ENCODE measurements around the gene NUDT13. TPM values are rescaled to one million over a fixed set of nuclear protein-coding genes. Genes with fewer than 3 reads are reported as not detected.

NUDT13 gene
- total RNA-seq, 2 experiments from 2014 or later, result 1.2 TPM

GRCh38 chr10:73156054-73156453 is 45.8 kb downstream of the NUDT13 start:
- DNase-seq (no peak), ATAC-seq (no peak)
- H3K4me1 Mint-ChIP-seq, result peaks cover 12% of the 10 kb centered on the region
- CTCF ChIA-PET, result interaction anchor here (0.5 to 1.5 kb wide), 4 partner anchors 8 to 60 kb away, joined by 3 to 9 read pairs (median 4); partner anchors contain the start of gene P4HA1
- no peaks in the 10 kb centered on the region for H3K9me3 Mint-ChIP-seq (ENCODE audit: low read depth)
- H3K4me3 Mint-ChIP-seq, result no peak overlapping the region
- no peak overlapping the region for H3K27ac Mint-ChIP-seq
- H3K27me3 Mint-ChIP-seq, result no peaks in the 10 kb centered on the region
- H3K36me3 Mint-ChIP-seq, result peaks cover 45% of the 10 kb centered on the region

- Mint-ChIP-seq H3K4me1 (peaks cover 33% of the 10 kb centered on the region), H3K4me3 (no peak overlapping the region), H3K27ac (no peak overlapping the region), H3K36me3 (peaks cover 46% of the 10 kb centered on the region), H3K9me3 (ENCODE audit: low read depth) (no peaks in the 10 kb centered on the region), H3K27me3 (no peaks in the 10 kb centered on the region)
- CTCF ChIA-PET, result interaction anchor here (0.9 to 4.5 kb wide), 17 partner anchors 10 to 795 kb away, joined by 3 to 51 read pairs (median 5); partner anchors contain the start of genes ECD, FAM149B1, NUDT13 and P4HA1
- DNase-seq (peak; percentile 66), ATAC-seq (peak; percentile 60)
Measured at GRCh38 chr10:73159038-73159648, 48.9 kb downstream of the NUDT13 start.

- ATAC-seq (no peak), DNase-seq (no peak)
- Mint-ChIP-seq H3K4me1 (peaks cover 41% of the 10 kb centered on the region), H3K4me3 (no peak overlapping the region), H3K36me3 (peaks cover 44% of the 10 kb centered on the region), H3K27ac (no peak overlapping the region), H3K27me3 (no peaks in the 10 kb centered on the region), H3K9me3 (ENCODE audit: low read depth) (no peaks in the 10 kb centered on the region)
- CTCF ChIA-PET, result interaction anchor here (0.9 to 4.5 kb wide), 3 partner anchors 14 to 65 kb away, joined by 4 to 51 read pairs (median 4); partner anchors contain the start of gene P4HA1
Measured at GRCh38 chr10:73161079-73161478, 50.8 kb downstream of the NUDT13 start.

- Mint-ChIP-seq H3K27me3 (no peaks in the 10 kb centered on the region), H3K4me3 (no peak overlapping the region), H3K9me3 (ENCODE audit: low read depth) (no peaks in the 10 kb centered on the region), H3K4me1 (peaks cover 46% of the 10 kb centered on the region), H3K36me3 (peaks cover 42% of the 10 kb centered on the region), H3K27ac (no peak overlapping the region)
- no peak for ATAC-seq
- CTCF ChIA-PET, result interaction anchor here (0.9 to 1.9 kb wide), 2 partner anchors 14 to 60 kb away, joined by 4 read pairs; no protein-coding TSS in a partner anchor
- DNase-seq, result no peak
Measured at GRCh38 chr10:73161662-73162061, 51.4 kb downstream of the NUDT13 start.

GRCh38 chr10:73163096-73163495 is 52.8 kb downstream of the NUDT13 start:
- no peaks in the 10 kb centered on the region for H3K9me3 Mint-ChIP-seq (ENCODE audit: low read depth)
- H3K4me1 Mint-ChIP-seq, result peaks cover 58% of the 10 kb centered on the region
- DNase-seq (no peak), ATAC-seq (no peak)
- CTCF ChIA-PET, result interaction anchor here (0.7 to 1.5 kb wide), 3 partner anchors 8 to 68 kb away, joined by 3 to 7 read pairs (median 3); partner anchors contain the start of gene P4HA1
- H3K27ac Mint-ChIP-seq, result no peak overlapping the region
- peaks cover 44% of the 10 kb centered on the region for H3K36me3 Mint-ChIP-seq
- H3K27me3 Mint-ChIP-seq, result no peaks in the 10 kb centered on the region
- no peak overlapping the region for H3K4me3 Mint-ChIP-seq

GRCh38 chr10:73166972-73167371 is 56.7 kb downstream of the NUDT13 start:
- Mint-ChIP-seq H3K36me3 (peaks cover 23% of the 10 kb centered on the region), H3K9me3 (ENCODE audit: low read depth) (no peaks in the 10 kb centered on the region), H3K27me3 (no peaks in the 10 kb centered on the region), H3K4me3 (peak overlapping the region; percentile 99), H3K4me1 (peaks cover 43% of the 10 kb centered on the region), H3K27ac (peak overlapping the region; percentile 100)
- DNase-seq (no peak), ATAC-seq (no peak)
- CTCF ChIA-PET, result interaction anchor here (0.6 kb wide), 1 partner anchor 13 kb away, joined by 3 read pairs; no protein-coding TSS in a partner anchor

GRCh38 chr10:73167458-73167782 is 57.2 kb downstream of the NUDT13 start:
- Mint-ChIP-seq H3K9me3 (ENCODE audit: low read depth) (no peaks in the 10 kb centered on the region), H3K4me3 (peak overlapping the region; percentile 99)
- CTCF ChIA-PET, result interaction anchor here (0.6 to 1.0 kb wide), 2 partner anchors 13 to 72 kb away, joined by 3 to 7 read pairs; no protein-coding TSS in a partner anchor

GRCh38 chr10:73167783-73168464 is 57.7 kb downstream of the NUDT13 start, which contains the start of the genes ECD and FAM149B1:
ECD (minus strand) TSS chr10:73168008; CDS start chr10:73163937, 4,071 bp downstream.
FAM149B1 (plus strand) TSS chr10:73168119; CDS start chr10:73168340, 221 bp downstream.
- peaks cover 37% of the 10 kb centered on the region for H3K4me1 Mint-ChIP-seq

More at GRCh38 chr10:73167458-73167782, 57.2 kb downstream of the NUDT13 start:
- H3K36me3 Mint-ChIP-seq, result peaks cover 19% of the 10 kb centered on the region
- peaks cover 40% of the 10 kb centered on the region for H3K4me1 Mint-ChIP-seq
- DNase-seq (no peak), ATAC-seq (no peak)
- peak overlapping the region; percentile 100 for H3K27ac Mint-ChIP-seq
- H3K27me3 Mint-ChIP-seq, result no peaks in the 10 kb centered on the region

GRCh38 chr10:73168465-73168803 is 58.2 kb downstream of the NUDT13 start:
- Mint-ChIP-seq H3K4me1 (peaks cover 34% of the 10 kb centered on the region), H3K9me3 (ENCODE audit: low read depth) (no peaks in the 10 kb centered on the region), H3K4me3 (peak overlapping the region; percentile 99), H3K27me3 (no peaks in the 10 kb centered on the region), H3K36me3 (peaks cover 18% of the 10 kb centered on the region), H3K27ac (peak overlapping the region; percentile 93)
- CTCF ChIA-PET, result interaction anchor here (0.7 to 3.4 kb wide), 5 partner anchors 10 to 476 kb away, joined by 3 to 23 read pairs (median 4); no protein-coding TSS in a partner anchor
- ATAC-seq, result no peak
- DNase-seq, result no peak

More at GRCh38 chr10:73167783-73168464, 57.7 kb downstream of the NUDT13 start, which contains the start of the genes ECD and FAM149B1:
- DNase-seq (peak; percentile 95), ATAC-seq (peak; percentile 96)
- no peaks in the 10 kb centered on the region for H3K27me3 Mint-ChIP-seq
- peak within 1 kb of the TSS; percentile 99 for H3K4me3 Mint-ChIP-seq
- CTCF ChIA-PET, result interaction anchor here (0.7 to 3.4 kb wide), 5 partner anchors 9 to 476 kb away, joined by 3 to 23 read pairs (median 4); no protein-coding TSS in a partner anchor
- H3K27ac Mint-ChIP-seq, result peak within 1 kb of the TSS; percentile 100
- H3K9me3 Mint-ChIP-seq (ENCODE audit: low read depth), result no peaks in the 10 kb centered on the region
- peaks cover 19% of the 10 kb centered on the region for H3K36me3 Mint-ChIP-seq

- Mint-ChIP-seq H3K27me3 (no peaks in the 10 kb centered on the region), H3K4me1 (peaks cover 29% of the 10 kb centered on the region), H3K27ac (no peak overlapping the region), H3K4me3 (no peak overlapping the region), H3K36me3 (peaks cover 13% of the 10 kb centered on the region), H3K9me3 (ENCODE audit: low read depth) (no peaks in the 10 kb centered on the region)
- DNase-seq (no peak), ATAC-seq (no peak)
- CTCF ChIA-PET, result interaction anchor here (1.3 to 3.4 kb wide), 4 partner anchors 11 to 475 kb away, joined by 4 to 23 read pairs (median 4); no protein-coding TSS in a partner anchor
Measured at GRCh38 chr10:73169320-73169719, 59.1 kb downstream of the NUDT13 start.

GRCh38 chr10:73172867-73173266 is 62.6 kb downstream of the NUDT13 start:
- Mint-ChIP-seq H3K36me3 (peaks cover 5% of the 10 kb centered on the region), H3K4me1 (peaks cover 6% of the 10 kb centered on the region), H3K27ac (no peak overlapping the region), H3K27me3 (no peaks in the 10 kb centered on the region), H3K4me3 (no peak overlapping the region), H3K9me3 (ENCODE audit: low read depth) (no peaks in the 10 kb centered on the region)
- DNase-seq, result no peak
- CTCF ChIA-PET, result interaction anchor here (1.2 kb wide), 1 partner anchor 14 kb away, joined by 3 read pairs; no protein-coding TSS in a partner anchor
- ATAC-seq, result no peak

GRCh38 chr10:73174148-73174925 is 64.1 kb downstream of the NUDT13 start:
- ATAC-seq (no peak), DNase-seq (no peak)
- CTCF ChIA-PET, result interaction anchor here (1.1 to 2.0 kb wide), 2 partner anchors 13 to 16 kb away, joined by 4 to 9 read pairs; no protein-coding TSS in a partner anchor
- H3K27me3 Mint-ChIP-seq, result no peaks in the 10 kb centered on the region
- no peaks in the 10 kb centered on the region for H3K9me3 Mint-ChIP-seq (ENCODE audit: low read depth)
- no peak overlapping the region for H3K27ac Mint-ChIP-seq
- H3K4me1 Mint-ChIP-seq, result no peaks in the 10 kb centered on the region
- H3K36me3 Mint-ChIP-seq, result peaks cover 5% of the 10 kb centered on the region
- no peak overlapping the region for H3K4me3 Mint-ChIP-seq
